Heart left ventricle (tissue), 13 donors: Measurements from ENCODE around the gene APOBEC3H.

Experiments used
- POLR2A ChIP-seq, 2 donors: fragments of 450-650 bp; IDR thresholded peaks; one replicate each; pipeline ENCODE4 v1.6.1; 2017; ENCODE audit warnings: antibody characterized with exemption in 2 of 2, mild to moderate bottlenecking in 2 of 2, moderate library complexity in 2 of 2
- TF ChIP-seq, protein P1 (sequence below), 12 donors: fragments of 200-600 bp; sonication (generic) in 4 of 12; IDR thresholded peaks; one replicate each; pipeline versions ENCODE4 v1.5.0 to v1.8.0; 2018 to 2022; ENCODE audit warnings: antibody characterized with exemption in 12 of 12, mild to moderate bottlenecking in 5 of 12
- donor health status: ischemic (EF 13 %, LVEDD 7.1; RV severe dilation, severe dysfunction).
- donor health status: DM: no; HTN: yes; CAD: no.
- donor health status: DM: no; HTN: no; CAD: no.
- donor health status: ischemic (EF 25% LVEDD 6.9; RV normal size, moderate dysfunction).
- donor health status: ischemic (EF 25% LVEDD 5.7; RV mildly dilated, moderate dysfunction).
- donor health status: ischemic (EF 35%, LVEDD 5.7; RV mildly dilated, moderate dysfunction).
- donor health status: nonischemic (EF 11% LVEDD 7.7; RV severe dilation, severe dysfunction).
- donor health status: DM: yes; HTN: yes; CAD: no.
- donor health status: PGD.
- donor health status: ischemic (EF 29% LVEDD 5.4; RV normal size, mild dysfunction).
- donor health status: nonischemic (EF 23%, LVEDD 6.1; RV moderate dilation, normal function).

DNA sequence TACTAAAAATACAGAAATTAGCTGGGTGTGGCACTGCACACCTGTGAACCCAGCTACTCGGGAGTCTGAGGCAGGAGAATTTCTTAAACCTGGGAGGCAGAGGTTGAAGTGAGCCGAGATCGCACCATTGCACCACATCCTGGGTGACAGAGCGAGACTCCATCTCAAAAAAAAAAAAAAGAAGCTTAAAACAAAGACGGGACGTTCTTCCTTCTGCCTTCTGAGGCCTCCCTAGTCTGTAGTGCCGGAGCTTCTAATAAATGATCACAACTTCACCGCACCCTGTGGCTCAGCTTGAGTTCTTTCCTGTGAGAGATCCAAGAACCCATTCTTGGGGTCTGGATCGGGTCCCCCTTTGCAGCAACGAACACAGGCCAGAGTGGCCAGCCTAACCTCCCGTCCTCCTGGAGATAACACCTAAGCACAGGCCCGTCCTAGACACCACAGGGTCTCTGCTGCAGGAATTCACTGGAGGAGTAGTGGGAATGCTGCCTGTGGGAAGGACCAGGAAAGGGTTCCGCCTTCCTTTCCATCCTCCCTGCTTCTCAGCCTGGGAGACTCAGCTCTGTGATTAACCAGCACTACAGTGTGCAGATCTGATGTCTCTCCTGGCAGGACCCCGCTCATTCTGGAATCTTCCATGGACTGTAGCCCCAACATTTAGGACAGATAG lies 2.2 kb upstream of the APOBEC3H start:
- TF ChIP-seq, protein P1, sequence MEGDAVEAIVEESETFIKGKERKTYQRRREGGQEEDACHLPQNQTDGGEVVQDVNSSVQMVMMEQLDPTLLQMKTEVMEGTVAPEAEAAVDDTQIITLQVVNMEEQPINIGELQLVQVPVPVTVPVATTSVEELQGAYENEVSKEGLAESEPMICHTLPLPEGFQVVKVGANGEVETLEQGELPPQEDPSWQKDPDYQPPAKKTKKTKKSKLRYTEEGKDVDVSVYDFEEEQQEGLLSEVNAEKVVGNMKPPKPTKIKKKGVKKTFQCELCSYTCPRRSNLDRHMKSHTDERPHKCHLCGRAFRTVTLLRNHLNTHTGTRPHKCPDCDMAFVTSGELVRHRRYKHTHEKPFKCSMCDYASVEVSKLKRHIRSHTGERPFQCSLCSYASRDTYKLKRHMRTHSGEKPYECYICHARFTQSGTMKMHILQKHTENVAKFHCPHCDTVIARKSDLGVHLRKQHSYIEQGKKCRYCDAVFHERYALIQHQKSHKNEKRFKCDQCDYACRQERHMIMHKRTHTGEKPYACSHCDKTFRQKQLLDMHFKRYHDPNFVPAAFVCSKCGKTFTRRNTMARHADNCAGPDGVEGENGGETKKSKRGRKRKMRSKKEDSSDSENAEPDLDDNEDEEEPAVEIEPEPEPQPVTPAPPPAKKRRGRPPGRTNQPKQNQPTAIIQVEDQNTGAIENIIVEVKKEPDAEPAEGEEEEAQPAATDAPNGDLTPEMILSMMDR (IDR thresholded peaks at IDR 0.05), result no peak
- no peak for TF ChIP-seq POLR2A (IDR thresholded peaks at IDR 0.05)
